ENCODE measurements around the gene KCND3.

DNA sequence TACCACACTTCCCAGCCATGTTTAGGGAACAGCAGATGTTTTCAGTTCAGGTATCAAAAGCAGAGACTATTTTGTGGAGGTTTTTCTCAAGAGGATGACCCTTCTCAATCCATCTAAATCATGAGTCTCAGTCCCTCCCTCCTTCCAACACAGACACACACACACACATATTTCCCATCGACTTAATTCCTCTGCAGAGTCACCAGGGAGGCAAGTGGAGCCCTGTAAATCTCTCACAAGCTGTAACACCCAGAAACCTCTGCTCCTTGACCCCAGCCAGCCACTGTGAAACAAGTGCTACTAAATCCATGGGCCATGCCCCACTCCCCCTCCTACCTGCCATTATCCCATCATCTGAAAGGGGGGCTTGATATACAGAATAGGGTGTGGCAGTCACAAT, 10.6 kb upstream of the KCND3 start:
- TF ChIP-seq, protein P1, sequence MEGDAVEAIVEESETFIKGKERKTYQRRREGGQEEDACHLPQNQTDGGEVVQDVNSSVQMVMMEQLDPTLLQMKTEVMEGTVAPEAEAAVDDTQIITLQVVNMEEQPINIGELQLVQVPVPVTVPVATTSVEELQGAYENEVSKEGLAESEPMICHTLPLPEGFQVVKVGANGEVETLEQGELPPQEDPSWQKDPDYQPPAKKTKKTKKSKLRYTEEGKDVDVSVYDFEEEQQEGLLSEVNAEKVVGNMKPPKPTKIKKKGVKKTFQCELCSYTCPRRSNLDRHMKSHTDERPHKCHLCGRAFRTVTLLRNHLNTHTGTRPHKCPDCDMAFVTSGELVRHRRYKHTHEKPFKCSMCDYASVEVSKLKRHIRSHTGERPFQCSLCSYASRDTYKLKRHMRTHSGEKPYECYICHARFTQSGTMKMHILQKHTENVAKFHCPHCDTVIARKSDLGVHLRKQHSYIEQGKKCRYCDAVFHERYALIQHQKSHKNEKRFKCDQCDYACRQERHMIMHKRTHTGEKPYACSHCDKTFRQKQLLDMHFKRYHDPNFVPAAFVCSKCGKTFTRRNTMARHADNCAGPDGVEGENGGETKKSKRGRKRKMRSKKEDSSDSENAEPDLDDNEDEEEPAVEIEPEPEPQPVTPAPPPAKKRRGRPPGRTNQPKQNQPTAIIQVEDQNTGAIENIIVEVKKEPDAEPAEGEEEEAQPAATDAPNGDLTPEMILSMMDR (IDR thresholded peaks at IDR 0.05): no peak
- no peak for TF ChIP-seq POLR2A (IDR thresholded peaks at IDR 0.05)
